Neural cell (in vitro differentiated cells): ENCODE measurements around the gene MEGF11.

Experiments used
- CTCF ChIP-seq: fragments of 450-650 bp; IDR thresholded peaks from 2 replicates; pipeline ENCODE4 v1.5.1; 2014; ENCODE audit warnings: antibody characterized with exemption, mild to moderate bottlenecking, moderate library complexity; ENCODE audit not compliant: poor library complexity, severe bottlenecking
- EZH2 ChIP-seq: fragments of 200-600, 300-800 bp; shearing (Covaris generic), sonication (generic); IDR thresholded peaks from 2 replicates; pipeline ENCODE4 v1.6.1; 2014; ENCODE audit warnings: antibody characterized with exemption, low read length, borderline replicate concordance, mild to moderate bottlenecking; ENCODE audit not compliant: insufficient read depth, poor library complexity, severe bottlenecking
- MXI1 ChIP-seq: fragments of 450-650 bp; conservative IDR thresholded peaks from 2 replicates; pipeline ENCODE4 v1.6.1; 2014; ENCODE audit warnings: antibody characterized with exemption, mild to moderate bottlenecking; ENCODE audit not compliant: poor library complexity, severe bottlenecking
- RAD21 ChIP-seq: fragments of 450-650 bp; conservative IDR thresholded peaks from 2 replicates; pipeline ENCODE4 v1.6.1; 2014; ENCODE audit warnings: antibody characterized with exemption, mild to moderate bottlenecking, moderate library complexity

DNA sequence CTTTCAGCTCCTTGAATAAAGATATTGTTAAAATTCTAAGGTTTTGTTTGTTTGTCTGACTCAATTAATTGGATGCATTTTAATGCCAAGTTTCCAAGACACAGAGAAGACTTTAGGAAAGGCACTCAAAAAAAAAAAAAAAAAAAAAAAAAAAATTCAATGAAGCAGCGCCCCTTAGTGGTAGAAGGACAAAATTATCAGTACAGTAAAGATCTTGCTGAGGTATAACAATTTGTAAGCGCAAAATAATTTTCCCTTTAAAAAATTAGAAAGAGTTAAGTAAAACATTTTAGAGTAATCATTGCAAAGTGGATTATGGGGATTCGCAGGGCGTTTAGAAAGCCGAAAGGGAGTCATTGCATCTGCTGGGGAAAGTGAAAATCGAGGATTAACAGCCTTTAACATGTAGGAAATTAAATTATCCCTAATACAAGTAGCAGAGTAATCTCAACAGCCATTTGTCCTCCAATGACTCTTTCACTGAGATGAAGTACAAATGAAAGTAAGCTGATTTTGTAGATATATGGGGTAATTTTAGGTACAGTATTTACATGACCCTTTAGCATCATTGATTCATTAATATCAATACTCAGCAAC, 34.0 kb upstream of the MEGF11 start:
- TF ChIP-seq CTCF (peak; percentile 63), MXI1 (no peak), EZH2 (no peak), RAD21 (peak; percentile 71)
